GM12873 (cell line): ENCODE results near the gene FRYL.

Experiments used
- CTCF ChIP-seq: IDR thresholded peaks from 2 replicates; pipeline ENCODE4 v1.5.1; 2012; ENCODE audit warnings: low read depth, mild to moderate bottlenecking, moderate library complexity, low read length, control low read depth; ENCODE audit not compliant: insufficient read depth; ENCODE audit errors: missing control alignments

The FRYL gene

GRCh38 chr4:48792348-48793006 is 12.4 kb upstream of the FRYL start:
- TF ChIP-seq CTCF: no peak

- no peak for TF ChIP-seq CTCF
These were observed 11.2 kb upstream of the FRYL start for GRCh38 chr4:48791313-48791712.

GRCh38 chr4:48790561-48790960 is 10.5 kb upstream of the FRYL start:
- TF ChIP-seq CTCF: no peak

GRCh38 chr4:48787056-48787455 is 7.0 kb upstream of the FRYL start:
- no peak for TF ChIP-seq CTCF

- no peak for TF ChIP-seq CTCF
These were observed 6.5 kb upstream of the FRYL start for GRCh38 chr4:48786549-48786948.

GRCh38 chr4:48785302-48785701 is 5.2 kb upstream of the FRYL start:
- no peak for TF ChIP-seq CTCF

- no peak for TF ChIP-seq CTCF
These were observed 1.9 kb upstream of the FRYL start for GRCh38 chr4:48781968-48782367.
